Stimulated activated CD8-positive, alpha-beta memory T cell treated with anti-CD3 and anti-CD28 coated beads, Interleukin-12 subunit alpha, Interleukin-12 subunit beta, amount 100 ng/mL, for 24 hours (primary cell): ENCODE results near the gene DOCK4.

Source experiments
- DNase-seq: peaks from one replicate; pipeline ENCODE4 v3.0.0-alpha.2; 2020; ENCODE audit errors: extremely low read depth

DOCK4 gene

DNA sequence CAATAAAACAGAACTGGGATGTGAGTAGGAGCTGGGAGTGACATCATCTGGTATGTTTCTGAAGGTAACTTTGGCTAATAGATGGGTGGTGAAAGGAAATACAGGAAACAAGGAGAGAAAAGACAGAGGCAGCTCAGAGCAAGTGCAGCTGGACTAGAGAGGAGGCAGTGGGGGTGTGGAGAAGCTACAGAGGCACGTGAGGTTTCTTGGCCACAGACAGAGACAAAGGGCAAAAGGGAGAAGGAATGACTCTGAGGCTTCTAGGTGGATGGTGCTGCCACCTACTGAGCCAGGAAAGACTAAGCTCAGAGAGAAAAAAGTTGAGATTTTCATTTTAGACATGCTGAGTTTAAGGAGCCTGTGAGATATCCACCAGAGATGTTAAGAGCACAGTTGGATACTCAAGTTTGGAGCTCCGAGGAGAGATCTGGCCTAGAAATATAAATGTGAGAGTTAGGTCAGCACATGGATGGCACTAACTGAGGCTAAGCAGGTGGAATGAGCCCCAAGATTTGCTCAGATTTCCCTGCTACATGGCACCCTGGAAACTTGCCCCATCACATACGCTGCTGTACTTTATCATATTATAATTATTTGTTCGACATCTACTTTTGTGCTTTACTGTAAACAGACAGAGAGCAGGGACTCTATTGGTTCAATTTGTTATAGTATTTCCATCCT, 350.9 kb downstream of the DOCK4 start:
- no peak for DNase-seq

DNA sequence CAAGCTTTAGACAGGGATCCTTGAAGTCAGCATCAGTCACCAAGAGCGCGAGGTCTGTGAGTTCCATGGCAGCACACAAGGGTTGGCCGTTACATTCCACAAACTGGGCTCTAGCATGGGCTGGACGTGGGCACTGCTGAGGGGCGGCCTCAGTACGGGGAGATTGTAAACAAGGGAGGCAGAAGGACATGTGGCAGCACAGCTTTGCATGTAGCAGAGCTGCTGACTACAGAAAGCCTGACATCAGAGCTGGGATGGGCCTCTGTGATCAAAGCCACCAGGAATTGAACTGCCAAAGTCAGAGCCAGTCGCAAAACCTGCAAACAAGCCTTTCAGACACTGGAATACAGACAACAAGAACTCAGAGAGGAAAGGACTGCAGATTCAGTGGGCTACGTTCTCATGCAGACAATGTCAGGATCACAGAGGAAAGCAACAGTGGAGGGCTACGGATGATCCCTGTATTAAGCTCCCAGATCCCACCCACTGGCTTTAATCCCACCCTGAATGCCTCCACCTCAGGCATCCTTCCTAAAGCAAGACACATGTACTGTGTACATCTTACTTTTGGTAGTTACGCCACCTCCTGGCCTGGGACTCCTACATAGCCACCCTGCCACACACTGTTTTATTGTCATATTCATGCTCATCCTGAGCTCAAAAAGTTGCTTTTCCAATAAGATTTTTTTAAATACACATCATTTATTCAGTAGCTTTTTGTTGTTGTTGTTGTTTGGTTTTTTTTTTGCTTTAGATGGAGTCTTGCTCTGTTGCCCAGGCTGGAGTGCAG, 352.8 kb downstream of the DOCK4 start:
- no peak for DNase-seq

DNA sequence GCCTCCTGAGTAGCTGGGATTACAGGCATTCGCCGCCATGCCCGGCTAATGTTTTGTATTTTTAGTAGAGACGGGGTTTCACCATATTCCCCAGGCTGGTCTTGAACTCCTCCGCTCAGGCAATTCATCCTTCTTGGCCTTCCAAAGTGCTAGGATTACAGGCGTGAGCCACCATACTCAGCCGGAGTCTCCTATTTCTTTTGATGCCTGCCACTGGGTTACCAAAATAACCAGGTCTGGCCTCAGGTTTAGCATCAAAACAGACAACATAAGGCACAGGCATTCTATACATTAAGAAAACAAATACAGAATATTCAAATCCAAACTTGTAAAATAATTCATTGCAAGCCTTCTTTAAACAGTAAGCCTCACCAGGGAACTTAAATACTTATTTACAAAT, 354.1 kb downstream of the DOCK4 start:
- no peak for DNase-seq

DNA sequence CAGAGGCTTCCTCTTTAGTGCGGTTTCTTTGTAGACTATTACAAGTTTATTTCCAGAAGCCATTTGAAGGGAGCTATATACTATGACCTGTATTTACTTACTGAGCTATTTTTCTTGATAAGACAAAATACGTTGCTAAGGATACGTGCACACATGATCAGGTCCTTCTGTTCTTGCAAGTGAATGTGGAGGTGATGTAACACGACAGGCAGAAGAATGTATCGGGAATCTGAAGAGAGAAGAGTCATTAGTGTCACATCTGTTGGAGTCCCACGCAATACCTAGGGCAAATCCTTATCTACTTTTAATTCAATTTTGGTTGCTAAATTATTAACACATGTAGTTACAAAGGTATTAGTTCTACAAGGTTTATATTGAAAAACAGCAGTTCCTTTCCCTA, 359.3 kb downstream of the DOCK4 start:
- DNase-seq = no peak

DNA sequence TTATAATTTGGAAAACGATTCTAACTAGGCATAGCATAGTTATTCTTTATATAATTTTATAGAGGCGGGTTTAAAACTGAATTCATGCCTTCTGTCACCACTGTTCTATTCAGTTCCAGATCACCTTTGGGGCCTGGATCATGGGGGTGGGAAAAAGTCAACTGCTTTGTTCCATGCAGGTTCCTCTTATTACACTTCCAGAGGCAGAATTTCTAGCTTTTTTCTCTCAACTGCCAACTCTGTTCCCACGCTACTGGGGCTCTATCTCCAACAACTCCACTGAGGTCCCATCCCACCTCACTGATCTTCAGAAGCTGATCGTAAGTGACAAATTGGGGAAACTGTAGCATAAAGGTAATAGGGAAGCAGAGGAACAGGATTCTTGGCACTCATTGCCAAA, 360.3 kb downstream of the DOCK4 start:
- DNase-seq = no peak

DNA sequence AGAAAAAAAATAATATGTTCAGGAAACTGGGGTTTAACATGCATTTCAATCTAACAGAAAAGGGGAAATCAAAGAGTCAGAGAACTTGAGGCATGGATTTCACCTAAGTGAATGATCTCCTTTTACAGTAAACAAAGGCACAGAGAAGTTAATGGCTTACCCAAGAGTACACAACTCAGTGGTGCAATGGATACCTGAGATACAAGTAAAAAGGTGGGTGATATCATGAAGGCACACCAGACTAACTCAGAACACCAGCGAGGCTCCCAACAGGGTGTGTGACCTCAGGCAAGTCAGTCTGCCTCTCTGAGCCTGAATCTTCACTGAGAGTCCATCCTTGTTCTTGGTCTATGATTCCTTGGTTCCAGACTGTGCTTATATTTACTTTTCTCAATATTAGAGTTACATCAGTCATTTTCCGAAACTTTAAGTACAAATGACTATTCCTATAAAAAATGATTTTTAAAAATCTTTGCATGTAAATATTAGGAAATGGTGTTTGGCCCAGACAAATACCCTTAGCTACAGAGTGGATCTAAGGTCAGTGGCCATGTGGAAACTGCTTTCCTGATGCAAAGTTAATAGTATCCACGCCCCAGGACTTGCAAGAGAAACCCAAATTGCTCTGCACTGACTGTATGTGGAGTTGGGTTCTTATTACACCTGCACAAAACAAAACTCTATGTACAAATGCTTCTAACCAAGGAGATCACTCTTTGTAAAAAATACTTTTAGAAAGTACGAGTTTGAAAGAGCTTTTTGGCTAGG, 361.1 kb downstream of the DOCK4 start:
- DNase-seq = no peak

DNA sequence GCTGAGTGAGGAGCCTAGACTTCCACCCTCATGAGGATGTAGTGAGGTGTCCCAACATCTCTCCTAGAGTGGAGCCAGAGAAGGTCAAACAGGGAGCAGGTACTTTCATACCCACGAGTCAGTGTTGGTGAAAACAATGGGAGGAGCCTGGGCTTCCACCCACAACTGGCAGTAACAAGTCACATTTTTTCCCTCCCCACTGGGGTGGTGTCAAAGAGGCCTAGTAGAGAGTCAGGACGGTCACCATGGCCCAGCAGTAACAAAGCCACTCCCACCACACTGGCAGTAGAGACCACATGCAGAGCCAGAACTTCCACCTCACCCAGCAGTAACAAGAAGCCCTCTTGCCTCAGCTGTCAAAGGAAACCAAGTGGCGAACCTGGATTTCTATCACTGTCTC, 363.7 kb downstream of the DOCK4 start:
- DNase-seq = no peak

DNA sequence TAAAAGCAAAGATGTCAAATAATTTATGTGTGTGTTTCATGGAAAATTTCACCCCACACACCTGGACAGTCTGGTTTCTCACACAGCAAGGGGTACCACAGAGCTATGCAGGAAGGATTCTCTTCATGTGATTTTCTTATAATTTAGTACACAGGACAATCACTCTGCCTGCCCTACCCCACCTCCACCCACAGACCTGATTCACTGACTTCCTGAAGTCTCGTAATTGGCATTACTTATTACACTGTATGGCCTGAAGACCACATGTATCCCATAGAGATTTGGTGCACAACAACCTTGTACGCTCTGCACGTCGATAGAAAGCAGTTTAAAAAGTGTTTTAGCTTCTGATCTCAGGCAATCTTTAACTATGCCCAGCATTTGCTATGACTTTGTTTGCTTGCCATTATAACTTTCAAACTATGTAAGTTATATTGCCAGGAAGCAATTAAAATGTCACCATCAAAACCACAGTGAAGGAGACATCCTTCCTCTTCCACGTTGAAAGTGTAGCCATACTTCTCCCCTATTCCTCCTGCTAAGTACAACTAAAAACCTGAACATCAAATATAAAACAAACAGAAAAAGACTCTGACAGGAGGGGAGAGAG, 364.5 kb downstream of the DOCK4 start:
- no peak for DNase-seq

DNA sequence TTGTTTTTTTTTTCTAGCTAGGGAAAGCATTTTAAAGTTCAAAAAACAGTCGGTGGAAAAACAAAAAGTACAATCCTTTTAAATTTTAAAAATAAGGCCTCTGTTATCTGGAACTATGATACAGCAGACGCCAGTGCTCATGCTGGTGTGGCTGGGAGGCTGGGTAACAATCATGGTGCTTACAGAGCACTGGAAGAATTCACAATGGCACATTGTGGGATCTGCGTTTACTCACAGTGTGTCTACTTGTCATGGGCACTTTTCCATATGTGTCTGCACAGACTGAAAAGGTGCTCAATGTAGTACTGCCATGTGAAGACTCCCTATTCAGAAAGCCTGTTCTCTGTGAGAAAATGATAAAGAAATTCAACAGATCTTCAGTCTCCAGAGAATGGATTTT, 365.7 kb downstream of the DOCK4 start:
- DNase-seq = no peak

DNA sequence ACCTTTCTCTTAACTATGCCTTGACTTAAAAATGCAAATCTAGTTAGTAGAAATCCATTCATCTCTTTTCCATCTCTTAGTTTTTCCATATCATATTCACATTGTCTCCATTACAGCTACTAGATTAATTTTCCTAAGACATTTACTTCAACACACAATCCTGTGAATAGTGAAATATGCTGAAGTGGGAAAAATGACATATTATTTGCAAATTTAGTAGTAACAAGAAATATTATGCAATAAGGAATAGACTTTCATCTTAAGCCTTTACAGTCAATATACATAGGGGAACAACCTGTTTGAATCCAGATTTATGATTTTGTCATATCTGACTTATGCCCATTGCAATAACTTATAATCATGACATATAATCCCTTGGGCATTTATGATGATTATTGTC, 366.9 kb downstream of the DOCK4 start:
- no peak for DNase-seq

DNA sequence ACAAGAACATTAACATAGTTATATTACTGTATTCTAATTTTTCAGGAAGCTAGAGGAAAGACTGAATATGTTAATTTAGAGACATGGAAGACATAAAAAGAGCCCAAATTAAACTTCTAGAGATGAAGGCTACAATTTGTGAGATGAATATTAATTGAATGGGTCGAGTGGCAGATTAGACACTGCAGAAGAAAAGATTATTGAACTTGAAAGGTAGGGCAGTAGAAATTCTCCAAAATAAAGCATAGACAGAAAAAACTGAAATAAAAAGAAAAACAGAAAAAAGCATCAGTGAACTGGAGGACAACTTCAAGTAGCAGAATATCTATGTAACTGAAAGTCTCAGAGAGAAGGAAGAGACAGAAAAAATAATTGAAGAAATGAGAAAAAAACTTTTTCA, 369.6 kb downstream of the DOCK4 start:
- DNase-seq = no peak

DNA sequence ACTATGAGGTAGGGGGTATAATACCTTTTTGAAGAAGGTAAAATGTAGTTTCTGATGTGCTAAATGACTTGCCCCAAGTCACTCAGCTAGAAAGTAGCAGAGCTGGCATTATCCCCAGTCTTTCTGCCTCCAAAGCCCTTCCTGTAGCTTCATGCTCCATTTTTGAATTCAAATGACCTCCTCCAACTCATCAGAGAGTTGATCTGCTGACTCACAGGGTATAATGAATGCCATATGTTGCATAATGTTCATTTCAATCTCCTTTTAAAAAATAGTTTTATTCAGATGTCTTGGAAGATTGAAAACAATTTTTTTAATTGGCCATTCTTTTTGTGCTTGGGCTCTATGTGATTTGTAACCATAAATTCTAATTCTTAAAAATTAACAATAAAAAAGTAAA, 371.1 kb downstream of the DOCK4 start:
- DNase-seq = no peak

DNA sequence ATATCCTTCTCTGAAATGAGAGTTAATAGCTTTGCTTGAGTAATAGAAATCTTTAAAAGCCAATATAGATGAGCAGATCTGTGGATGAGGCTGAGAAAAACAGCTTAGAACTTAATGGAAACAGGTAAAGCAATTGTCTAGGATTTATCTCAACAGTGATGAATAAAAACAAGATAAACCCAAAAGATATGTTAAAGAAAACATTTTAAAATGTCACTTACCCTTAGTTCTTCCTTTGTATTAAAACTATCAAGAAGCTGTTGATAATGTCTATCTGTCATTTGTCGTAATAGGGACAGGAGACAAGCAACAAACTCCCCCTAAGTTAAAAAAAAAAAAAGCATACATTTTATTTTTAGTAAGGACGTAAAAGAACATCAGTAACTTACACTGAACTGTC, 371.8 kb downstream of the DOCK4 start:
- no peak for DNase-seq

DNA sequence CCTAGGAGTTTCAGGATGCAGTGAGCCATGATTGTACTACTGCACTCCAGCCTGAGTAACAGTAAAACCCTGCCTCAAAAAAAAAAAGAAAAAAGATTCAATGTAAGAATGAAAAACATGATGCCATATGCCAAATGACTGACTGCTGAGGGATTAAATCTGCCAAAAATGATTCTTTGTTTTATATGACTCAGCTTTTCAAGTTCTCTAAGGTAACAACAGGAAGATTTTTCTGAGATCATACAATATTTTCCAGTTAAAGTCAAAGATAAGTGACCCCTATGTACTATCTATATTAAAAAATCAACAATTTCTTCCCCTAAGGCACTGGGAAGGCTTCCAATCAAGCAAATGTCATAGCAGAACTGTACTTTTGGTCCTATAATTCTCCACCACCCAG, 372.7 kb downstream of the DOCK4 start:
- DNase-seq = no peak

DNA sequence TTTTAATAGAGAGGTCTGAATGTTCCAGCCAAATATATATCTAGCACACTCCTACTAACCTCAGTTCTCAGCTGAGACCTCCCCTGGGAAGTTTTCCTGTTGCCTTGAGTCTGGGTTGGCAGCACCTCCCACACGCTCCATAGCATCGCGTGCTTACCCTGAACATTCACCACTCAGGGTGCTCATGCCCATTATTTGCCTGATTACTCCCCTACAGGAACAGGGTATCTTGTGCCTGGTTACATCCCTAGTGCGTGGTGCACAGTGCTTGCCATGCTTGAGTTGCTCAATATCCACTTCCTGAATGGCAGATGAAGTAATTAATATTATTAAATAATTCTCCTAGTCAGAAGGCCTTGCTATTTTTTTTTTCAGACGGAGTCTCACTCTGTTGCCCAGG, 374.0 kb downstream of the DOCK4 start:
- DNase-seq = no peak

DNA sequence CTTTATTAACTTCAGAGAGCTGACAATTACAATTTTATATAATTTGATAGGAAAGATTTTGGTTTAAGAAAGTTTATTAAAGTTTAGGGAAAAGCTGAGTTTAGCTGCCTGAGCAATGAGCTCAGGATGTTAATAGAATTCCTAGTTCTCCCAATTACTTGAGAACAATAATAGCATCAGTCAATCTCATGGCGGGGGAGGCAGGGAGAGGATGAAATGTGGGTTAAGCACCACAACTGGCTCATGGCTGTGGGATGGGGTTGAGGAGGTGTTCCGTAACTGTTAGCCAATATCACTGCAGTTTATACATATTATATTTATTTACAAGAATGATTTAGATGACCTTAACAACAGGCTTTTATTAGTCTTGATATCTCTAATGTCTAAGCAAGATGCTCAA, 377.0 kb downstream of the DOCK4 start:
- DNase-seq = no peak

DNA sequence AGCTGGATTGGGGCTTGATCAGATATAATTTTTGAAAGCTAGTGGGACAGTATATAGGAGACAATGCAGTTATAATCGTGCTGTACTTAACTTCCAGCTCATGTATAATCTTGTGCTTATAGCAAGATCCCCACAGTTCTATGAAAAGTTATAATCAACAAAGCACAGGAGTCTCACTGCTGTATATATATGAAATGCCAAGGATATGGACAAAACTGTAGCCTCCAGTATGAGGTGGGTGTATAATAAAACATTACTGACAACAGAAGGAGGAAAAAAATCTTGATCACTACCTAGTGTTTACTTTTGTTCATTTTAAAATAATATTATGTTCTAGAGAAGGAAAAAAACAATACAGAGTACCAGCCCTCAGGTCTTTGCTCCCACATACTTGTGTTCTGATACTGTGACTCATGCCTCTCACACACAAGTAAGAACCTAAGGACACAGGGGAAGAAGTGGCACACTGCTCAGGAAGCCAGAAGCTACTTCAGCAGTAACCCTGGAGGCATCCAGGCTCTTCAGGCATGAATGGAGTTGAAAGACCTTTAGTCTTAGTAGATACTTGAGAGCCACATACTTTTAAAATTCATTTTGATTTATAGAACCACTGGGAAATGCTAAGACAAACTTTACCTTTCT, 378.2 kb downstream of the DOCK4 start:
- DNase-seq = no peak

DNA sequence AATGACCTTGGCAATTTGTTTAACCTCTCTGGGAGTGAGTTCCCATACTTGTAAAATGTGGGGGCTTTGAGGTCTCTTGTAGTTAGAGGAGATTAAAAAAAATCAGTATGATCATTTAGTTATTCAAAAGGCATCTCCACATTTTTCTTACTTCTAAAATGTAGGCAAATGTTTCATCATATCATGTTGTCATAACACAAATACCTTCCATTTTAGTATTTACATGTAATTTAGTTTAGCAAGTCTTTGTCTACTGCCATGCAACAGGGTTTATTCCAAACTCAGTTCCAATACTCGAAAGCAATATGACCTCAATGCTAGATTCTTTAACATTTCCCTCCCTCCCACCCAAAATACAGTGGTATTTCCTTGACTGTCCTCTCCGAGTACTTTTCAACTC, 381.2 kb downstream of the DOCK4 start:
- DNase-seq = no peak

DNA sequence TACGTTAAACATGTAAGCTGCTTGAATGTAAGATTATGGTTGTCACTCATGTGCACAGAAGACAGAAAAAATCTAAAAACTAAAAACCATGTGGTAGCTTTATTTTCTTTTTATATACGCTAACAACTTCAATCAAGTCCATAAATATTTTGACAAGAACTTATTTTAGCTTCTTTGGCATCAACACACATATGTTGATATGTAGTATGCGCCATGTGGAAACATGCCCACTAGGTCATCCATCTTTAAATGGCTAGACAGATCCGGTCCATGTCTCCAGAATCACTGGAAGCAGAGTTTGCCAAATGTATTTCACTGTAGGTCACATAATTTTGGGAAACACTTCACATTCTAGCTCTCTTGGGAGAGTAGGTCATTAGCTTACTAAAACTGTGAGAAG, 382.4 kb downstream of the DOCK4 start:
- DNase-seq = no peak

DNA sequence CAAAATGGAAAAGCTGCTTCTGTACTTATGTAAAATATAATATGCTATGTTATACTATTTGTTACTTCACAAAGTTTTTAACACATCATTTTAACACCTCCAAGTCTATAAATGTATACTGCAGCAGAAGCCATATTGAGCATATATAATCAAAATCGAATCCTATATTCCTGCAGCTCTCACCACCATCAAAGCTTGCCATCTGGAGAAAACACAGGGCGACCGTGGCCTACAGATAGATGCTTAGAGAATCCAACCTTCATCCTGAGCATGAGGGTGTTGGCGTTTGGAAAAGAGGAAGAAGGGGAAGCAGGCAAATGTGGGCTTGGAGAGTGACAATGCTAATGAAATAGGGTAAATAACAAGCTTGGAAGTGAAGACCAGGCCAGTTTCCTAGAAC, 385.2 kb downstream of the DOCK4 start:
- DNase-seq = no peak

DNA sequence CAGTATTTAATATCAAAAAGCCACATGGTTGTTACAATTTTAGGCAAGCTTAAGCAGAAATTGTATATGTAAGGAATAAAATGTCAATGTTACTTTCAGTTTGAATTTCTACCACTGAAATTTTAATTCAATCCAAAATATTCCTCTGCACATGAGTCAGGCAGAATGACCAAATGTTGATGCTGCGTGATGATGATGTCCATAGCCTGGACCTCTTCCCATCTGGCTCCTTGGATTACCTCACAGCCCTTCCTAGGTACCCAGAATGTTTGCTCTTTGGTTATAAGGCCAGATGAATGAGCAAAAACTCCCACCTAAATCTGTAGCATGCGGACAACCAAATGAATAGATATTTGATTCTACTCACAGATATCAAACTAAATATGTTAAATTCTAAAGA, 385.6 kb downstream of the DOCK4 start:
- DNase-seq = no peak

DNA sequence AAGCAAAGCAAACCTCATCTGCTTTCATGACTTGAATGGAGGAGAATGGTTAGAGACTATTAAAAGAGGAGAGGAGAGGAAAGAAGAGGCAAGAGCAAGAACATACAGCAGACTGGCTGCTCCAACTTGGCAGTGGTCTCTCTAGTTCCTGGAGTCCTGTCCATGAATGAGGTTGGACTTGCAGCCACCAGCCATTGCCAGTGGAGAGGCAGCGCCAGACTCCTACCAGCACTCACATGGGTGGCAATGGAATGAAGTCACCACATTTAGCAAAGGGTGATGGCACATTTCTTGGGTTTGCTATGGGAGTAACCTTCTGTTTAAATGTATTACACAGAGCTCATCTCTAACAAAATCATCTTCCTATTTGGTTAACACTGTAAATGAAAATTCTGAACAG, 386.1 kb downstream of the DOCK4 start:
- no peak for DNase-seq
